ENCODE measurements around the gene GRIN2A. TPM values are rescaled to one million over a fixed set of nuclear protein-coding genes. Genes with fewer than 3 reads are reported as not detected.

The GRIN2A gene
- total RNA-seq, 2 experiments from 2014 or later, result not detected

DNA sequence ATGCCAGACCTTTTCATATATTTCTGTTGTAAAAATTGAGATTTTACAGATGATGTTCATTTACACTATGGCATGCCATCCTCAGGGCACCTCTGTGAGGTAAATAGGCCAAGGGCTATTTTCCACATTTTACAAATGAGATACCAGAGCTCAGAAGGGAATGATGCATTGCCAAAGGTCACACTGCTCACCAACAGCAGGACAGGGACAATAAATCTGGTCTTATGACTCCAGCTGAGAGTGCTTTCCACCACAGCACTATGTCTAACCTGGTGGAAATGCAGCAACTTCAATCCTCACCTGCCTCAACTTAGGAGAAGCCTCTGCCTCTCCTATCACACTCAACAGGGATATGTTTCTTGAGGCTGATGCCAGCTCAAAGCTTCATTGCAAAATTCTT, 40.6 kb downstream of the GRIN2A start:
- no peaks in the 10 kb centered on the region for H3K36me3 Mint-ChIP-seq (ENCODE audit: low read depth)
- no peak for ATAC-seq
- TF ChIP-seq, protein P1, sequence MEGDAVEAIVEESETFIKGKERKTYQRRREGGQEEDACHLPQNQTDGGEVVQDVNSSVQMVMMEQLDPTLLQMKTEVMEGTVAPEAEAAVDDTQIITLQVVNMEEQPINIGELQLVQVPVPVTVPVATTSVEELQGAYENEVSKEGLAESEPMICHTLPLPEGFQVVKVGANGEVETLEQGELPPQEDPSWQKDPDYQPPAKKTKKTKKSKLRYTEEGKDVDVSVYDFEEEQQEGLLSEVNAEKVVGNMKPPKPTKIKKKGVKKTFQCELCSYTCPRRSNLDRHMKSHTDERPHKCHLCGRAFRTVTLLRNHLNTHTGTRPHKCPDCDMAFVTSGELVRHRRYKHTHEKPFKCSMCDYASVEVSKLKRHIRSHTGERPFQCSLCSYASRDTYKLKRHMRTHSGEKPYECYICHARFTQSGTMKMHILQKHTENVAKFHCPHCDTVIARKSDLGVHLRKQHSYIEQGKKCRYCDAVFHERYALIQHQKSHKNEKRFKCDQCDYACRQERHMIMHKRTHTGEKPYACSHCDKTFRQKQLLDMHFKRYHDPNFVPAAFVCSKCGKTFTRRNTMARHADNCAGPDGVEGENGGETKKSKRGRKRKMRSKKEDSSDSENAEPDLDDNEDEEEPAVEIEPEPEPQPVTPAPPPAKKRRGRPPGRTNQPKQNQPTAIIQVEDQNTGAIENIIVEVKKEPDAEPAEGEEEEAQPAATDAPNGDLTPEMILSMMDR (IDR thresholded peaks at IDR 0.05), result no peak
- POLR2A ChIA-PET, result no interaction called here
- H3K4me3 Mint-ChIP-seq, result no peak overlapping the region
- no peaks in the 10 kb centered on the region for H3K9me3 Mint-ChIP-seq
- DNase-seq, result no peak
- CTCF ChIA-PET, result no interaction called here
- H3K27me3 Mint-ChIP-seq, result peaks cover 3% of the 10 kb centered on the region
- no peaks in the 10 kb centered on the region for H3K4me1 Mint-ChIP-seq (ENCODE audit: low read depth)
- intact Hi-C loops (cut with micrococcal nuclease), result no loop called here
- no peak overlapping the region for H3K27ac Mint-ChIP-seq

DNA sequence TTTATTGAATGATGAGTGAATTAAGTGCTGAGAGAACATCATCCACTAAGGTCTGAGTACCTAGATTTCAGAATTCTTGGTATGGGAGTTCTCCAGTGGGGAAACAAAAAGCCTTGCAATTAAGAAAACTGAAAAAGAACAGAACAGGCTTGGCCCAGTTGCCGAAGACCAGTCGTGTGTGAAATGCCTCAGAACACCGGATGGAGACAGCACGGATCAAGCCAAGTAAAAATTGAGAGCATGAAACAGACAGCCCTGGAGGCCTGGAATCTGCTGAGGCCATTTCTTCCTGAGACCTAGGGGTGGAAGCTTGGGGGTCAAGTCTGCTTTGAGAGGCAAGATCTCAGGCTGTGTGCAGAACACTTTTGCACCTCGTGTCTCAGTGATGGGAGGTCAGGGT, 43.3 kb downstream of the GRIN2A start:
- no peaks in the 10 kb centered on the region for H3K4me1 Mint-ChIP-seq (ENCODE audit: low read depth)
- H3K27me3 Mint-ChIP-seq, result no peaks in the 10 kb centered on the region
- intact Hi-C loops (cut with micrococcal nuclease), result no loop called here
- DNase-seq (no peak), ATAC-seq (no peak)
- no peak overlapping the region for H3K4me3 Mint-ChIP-seq
- CTCF ChIA-PET, result no interaction called here
- no peaks in the 10 kb centered on the region for H3K9me3 Mint-ChIP-seq
- H3K36me3 Mint-ChIP-seq (ENCODE audit: low read depth), result no peaks in the 10 kb centered on the region
- no peak overlapping the region for H3K27ac Mint-ChIP-seq
- TF ChIP-seq, protein P1 (IDR thresholded peaks at IDR 0.05), result no peak
- POLR2A ChIA-PET, result no interaction called here

DNA sequence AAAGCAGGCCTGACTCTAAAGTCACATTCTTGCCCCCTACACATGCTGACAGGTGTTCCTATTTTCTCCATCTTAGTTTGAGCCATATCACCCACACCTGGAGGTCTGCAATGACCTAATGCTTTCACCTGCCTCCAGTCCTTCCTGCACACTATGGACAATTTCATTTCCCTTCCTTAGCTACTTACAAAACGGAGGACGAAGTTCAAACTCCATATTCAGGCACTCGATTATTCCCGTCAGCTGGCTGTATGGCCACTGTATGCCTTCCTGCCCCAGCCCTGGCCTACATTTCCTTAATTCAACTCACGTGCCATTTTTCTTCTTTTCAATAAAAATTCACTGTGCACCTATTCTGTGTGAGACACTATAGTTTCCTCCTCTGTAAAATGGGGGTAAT, 44.9 kb downstream of the GRIN2A start:
- no peak overlapping the region for H3K4me3 Mint-ChIP-seq
- no peaks in the 10 kb centered on the region for H3K4me1 Mint-ChIP-seq (ENCODE audit: low read depth)
- no peak overlapping the region for H3K27ac Mint-ChIP-seq
- ChIA-PET POLR2A (no interaction called here), CTCF (no interaction called here)
- H3K36me3 Mint-ChIP-seq (ENCODE audit: low read depth), result no peaks in the 10 kb centered on the region
- TF ChIP-seq, protein P1 (IDR thresholded peaks at IDR 0.05), result no peak
- peaks cover 1% of the 10 kb centered on the region for H3K9me3 Mint-ChIP-seq
- no peak for DNase-seq
- no peaks in the 10 kb centered on the region for H3K27me3 Mint-ChIP-seq
- intact Hi-C loops (cut with micrococcal nuclease), result no loop called here
- no peak for ATAC-seq

DNA sequence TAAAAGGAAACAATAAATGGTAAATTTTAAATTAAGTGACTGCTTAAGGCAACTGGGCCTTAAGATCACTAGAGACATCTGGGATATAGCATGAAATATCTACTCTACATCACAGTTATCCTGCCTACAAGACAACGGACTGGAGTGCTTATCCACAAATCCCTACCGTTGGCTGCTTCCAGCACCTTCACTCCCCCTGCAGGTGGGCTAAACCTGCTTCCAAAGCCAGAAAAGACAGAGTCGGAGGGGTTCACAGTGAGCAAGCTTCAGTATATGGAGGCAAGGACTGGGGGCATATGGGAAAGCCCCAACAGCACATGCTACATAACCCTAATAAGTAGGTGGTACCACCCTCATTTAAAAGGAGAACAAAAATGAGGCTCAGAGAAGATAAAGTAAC, 45.3 kb downstream of the GRIN2A start:
- intact Hi-C loops (cut with micrococcal nuclease), result no loop called here
- H3K4me1 Mint-ChIP-seq (ENCODE audit: low read depth), result no peaks in the 10 kb centered on the region
- peaks cover 1% of the 10 kb centered on the region for H3K9me3 Mint-ChIP-seq
- TF ChIP-seq, protein P1 (IDR thresholded peaks at IDR 0.05), result no peak
- ATAC-seq, result no peak
- ChIA-PET POLR2A (no interaction called here), CTCF (no interaction called here)
- H3K27me3 Mint-ChIP-seq, result no peaks in the 10 kb centered on the region
- no peak overlapping the region for H3K27ac Mint-ChIP-seq
- H3K36me3 Mint-ChIP-seq (ENCODE audit: low read depth), result no peaks in the 10 kb centered on the region
- H3K4me3 Mint-ChIP-seq, result no peak overlapping the region
- DNase-seq, result no peak

DNA sequence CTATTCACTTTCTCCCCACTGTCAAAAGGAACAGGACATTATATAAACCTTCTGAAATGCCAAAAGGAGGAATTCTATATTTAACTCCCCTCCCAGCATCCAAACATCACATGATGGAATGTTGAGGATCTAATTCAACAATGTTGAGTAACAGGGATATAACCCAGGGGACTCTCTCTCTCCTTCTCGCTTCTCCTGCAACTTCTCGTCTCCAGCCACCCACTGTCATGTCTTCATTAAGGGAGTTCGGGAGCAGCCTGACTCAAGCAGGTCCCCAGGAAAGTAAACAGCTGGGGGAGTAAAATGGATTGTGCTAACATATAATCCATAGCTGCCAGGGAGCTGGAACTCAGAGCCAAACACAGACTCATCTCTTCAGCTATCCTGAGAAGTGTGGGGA, 51.7 kb downstream of the GRIN2A start:
- Mint-ChIP-seq H3K27me3 (no peaks in the 10 kb centered on the region), H3K9me3 (peaks cover 1% of the 10 kb centered on the region)
- CTCF ChIA-PET, result interaction anchor here (1.9 kb wide), 1 partner anchor 50 kb away, joined by 5 read pairs; no protein-coding TSS in a partner anchor

More for the DNA sequence above, 51.7 kb downstream of the GRIN2A start:
- no peak overlapping the region for H3K27ac Mint-ChIP-seq
- intact Hi-C loops (cut with micrococcal nuclease), result no loop called here
- H3K4me1 Mint-ChIP-seq (ENCODE audit: low read depth), result no peaks in the 10 kb centered on the region
- H3K4me3 Mint-ChIP-seq, result no peak overlapping the region
- ATAC-seq (no peak), DNase-seq (no peak)
- no peaks in the 10 kb centered on the region for H3K36me3 Mint-ChIP-seq (ENCODE audit: low read depth)
- TF ChIP-seq, protein P1 (IDR thresholded peaks at IDR 0.05), result no peak
- POLR2A ChIA-PET, result no interaction called here

Measured in activated CD8-positive, alpha-beta T cell treated with anti-CD3 and anti-CD28 coated beads for 36 hours (primary cell).